Medulla oblongata (tissue), 1 donor: ENCODE data around the gene ABL1.

ENCODE experiments used
- DNase-seq: peaks from one replicate; pipeline ENCODE4 v3.0.0-alpha.2; 2015; ENCODE audit errors: extremely low spot score

The ABL1 gene

DNA sequence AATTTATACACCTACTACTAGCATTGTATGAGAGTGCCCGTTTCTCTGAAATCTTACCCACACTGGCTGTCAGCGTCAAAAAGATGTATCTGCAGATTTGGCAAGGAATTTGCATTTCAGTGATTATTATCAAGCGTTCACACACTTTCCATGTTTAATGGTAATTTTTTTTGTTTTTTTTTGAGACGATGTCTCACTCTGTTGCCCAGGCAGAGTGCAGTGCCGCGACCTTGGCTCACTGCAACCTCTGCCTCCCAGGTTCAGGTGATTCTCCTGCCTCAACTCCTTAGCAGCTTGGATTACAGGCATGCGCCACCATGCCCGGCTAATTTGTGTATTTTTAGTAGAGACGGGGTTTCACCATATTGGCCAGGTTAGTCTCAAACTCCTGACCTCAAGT is 14.3 kb downstream of the ABL1 start:
- no peak for DNase-seq

DNA sequence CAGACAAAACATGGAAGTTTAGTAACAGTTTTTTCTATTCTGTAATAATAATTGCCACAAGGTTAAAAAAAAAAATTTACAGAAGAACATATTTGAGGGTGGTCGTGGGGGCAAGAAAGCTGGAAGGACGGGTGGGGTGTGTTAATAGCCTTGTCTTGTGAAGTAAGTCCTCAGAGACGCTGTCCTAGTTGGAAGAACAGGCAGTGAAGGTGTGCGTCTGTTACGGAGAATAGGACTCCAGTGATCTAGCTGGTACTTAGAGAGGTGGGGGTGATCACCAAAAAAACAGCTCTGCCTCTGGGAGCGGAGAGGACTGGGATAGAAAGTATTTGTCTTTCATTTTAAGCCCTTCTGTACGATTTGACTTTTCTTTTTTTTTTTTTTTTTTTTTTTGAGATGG is 17.7 kb downstream of the ABL1 start:
- no peak for DNase-seq

DNA sequence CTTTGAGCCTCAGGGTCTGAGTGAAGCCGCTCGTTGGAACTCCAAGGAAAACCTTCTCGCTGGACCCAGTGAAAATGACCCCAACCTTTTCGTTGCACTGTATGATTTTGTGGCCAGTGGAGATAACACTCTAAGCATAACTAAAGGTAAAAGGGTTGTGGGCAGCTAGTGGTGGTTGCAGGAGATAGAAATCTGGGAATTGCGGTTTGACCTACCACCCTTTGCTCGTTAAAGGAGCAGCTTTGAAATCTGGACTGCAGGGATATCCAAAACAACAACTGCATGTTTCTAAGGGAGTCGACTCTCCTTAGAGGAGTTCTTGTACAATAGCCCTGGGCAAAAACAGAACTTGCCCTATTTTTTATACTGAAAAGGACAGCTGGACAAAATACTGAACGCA is 19.0 kb downstream of the ABL1 start:
- DNase-seq: no peak

DNA sequence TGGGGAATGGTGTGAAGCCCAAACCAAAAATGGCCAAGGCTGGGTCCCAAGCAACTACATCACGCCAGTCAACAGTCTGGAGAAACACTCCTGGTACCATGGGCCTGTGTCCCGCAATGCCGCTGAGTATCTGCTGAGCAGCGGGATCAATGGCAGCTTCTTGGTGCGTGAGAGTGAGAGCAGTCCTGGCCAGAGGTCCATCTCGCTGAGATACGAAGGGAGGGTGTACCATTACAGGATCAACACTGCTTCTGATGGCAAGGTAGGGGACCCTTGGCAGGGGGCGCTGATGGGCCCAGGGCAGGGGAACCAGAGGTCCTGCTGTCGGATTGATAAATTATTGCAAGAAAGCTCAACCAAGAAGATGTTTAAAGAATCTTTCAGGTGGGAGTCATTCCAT is 19.8 kb downstream of the ABL1 start:
- no peak for DNase-seq

DNA sequence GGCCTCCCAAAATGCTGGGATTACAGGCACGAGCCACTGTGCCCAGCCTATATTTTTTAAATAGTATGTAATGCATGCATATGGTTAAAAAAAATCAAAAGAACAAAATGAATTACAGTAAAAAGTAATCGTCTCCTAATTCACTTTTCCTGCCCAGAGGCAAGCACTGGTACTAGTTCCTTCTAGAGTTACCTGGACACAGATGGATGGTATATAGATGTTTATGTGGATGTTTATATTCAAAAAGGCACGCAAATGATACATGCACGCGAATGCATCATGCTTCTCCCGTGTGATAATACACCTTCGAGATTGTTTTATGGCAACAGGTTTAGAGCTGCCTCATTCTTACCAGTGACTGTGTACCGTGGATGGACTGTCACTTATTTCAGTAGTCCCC is 21.4 kb downstream of the ABL1 start:
- DNase-seq: no peak

DNA sequence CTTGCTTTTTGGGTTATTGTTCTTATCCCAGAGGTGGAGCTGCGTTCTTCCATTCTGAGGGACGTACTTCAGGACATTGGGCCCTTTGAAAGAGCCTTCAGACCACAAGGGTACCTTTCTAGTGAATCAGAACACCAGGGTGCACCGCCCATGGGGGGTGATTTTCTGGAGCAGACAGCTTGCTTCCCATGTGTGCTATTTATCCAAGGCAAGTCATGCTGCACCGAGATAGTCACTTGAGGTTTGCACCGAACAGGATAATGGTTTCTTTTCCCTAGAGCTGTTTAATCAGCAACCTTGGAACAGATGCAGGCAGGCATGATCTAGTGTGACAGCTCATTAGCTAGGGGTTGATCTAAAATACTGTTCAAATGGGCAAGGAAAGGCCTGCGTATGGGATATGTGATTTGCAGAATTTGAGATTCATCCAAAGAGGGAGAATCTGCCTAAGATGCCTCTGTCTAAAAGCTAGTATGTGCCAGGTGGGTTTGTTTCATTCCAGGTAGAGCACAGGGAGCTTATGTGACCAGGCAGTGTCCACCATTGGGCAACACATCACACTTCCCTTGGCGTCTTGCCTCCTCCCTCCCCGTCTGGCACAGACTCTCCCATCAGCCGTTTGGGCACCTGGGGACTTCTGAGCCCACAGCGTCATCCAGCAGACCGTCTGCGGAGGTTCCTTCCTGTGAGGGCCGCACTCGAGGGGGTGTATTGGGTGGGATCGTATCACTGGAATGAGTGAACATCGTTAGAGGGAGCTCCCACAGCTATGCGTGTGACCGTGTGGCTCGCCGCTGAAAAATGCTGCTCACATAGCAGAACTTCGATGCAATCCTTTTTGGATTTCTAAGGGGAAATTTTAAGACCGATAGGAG is 23.0 kb downstream of the ABL1 start:
- no peak for DNase-seq

DNA sequence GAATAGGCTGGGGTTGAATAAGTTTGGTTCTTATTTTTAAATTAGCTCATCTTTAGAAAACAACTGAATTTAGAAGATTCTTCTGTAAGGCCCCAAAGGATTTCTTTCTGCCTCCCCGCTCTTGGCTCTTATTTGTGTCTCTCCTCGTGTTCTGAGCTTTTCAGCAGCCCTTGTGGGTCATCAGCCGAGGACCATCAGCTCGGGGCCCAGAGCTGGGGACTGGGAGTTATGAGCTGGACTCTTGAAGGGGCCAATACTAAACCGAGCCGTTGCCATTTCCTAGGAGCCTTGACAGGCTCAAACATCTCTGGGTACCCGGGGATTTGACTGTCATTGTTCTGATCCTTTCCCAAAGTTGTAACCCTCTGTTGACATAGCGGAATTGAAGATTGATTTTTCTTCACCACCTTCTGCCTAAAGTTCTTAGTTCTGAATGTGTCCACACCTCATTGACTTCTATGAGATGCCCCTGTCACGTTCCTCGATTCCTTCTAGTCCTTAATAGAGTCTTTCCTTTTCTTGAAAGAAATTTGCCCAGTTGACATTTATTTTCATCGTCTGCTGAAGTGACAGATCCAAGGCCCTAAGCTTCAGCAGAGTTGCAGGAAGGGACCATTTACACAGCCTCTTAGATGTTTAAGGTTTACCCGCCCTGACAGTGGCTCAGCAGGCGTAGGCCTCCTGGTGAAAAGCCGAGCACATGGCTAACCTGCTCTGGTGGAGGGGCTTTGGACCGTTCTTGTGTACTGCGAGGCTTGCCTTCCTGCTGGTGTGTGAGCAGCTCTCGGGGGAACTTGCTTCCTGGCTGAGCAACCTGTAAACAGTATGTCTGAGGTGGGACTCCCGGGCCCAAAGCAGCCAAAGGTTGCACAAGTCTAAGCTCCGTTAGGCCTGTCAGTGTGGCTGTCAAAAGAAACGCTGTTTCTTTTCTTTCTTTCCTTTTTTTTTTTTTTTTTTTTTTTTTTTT is 24.0 kb downstream of the ABL1 start:
- no peak for DNase-seq

DNA sequence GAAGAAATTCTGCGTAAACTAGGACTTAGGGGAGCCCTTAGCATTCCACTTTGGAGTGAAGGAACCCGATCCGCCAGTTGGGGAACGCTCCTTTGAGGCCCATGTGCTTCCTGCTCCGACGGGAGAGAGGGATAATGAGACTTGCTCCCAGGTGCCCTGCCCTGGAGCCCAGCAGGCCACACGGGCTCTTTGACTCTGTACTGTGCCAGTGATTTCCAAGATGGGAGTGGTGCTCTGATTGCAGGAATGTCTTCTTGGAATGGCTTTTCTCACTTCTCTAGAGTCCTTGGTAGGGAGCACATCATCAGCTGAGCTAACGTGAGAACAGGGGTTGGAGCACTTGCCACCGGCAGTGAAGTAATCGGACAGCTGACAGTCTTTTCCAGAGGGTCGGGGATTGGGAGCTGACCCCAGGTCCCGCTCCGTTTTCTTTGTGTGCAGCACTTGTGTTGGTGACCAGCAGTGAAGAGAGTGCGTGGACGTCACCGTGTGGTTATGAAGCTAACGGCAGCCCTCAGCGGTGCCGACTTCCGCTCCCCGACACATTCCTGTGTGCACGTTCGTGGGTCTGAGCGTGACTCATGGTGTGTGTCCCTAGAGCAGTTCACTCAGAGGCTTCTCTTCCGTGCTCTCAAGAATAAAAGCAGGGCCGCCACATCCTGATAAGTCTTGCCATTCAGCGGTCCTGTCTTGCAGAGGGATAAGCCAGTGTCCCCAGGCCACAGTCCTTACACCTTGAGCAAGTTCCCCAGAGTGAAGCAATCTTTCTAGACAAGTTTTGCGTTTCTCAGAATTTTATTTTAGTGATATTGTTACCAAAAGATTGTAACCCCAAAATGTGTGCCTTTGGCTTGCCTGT is 25.6 kb downstream of the ABL1 start:
- DNase-seq: no peak

DNA sequence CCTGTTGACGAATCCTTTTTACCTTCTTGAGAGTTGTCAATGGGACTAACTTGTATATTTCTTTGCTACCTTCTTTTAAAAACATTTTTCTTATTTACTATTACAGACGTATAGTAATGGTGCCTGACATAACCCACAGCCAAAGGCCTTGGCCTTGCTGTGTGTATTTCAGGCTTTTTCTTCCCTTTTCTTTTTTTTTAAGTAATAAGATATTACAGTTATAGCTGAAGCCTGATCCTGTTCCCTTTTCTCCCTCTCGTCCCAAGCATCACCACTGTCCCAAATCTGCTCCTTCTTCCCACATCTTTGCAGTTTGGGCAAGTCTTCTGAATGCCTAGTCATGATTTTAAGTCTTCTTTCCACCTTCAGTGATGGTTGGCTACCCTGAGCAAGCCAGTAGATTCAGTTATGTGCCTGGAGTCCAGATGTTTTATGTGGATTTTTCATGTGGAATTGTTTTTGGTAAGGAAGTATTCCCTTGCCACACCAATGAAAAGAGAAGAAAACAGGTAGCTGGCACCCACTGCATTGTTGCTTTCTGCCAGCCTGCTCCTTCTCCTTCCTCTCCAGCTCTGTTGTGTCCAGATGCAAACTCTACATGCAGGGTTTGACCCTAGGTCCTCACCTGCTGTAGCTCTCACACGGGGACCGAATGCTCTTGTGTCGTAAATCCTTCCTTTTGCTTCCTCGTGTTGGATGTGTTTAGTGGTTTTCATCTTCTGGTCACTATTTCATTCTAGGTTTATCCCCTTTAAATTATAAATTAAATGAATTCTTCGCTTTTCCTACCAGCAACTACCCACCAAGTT is 26.5 kb downstream of the ABL1 start:
- DNase-seq: no peak

DNA sequence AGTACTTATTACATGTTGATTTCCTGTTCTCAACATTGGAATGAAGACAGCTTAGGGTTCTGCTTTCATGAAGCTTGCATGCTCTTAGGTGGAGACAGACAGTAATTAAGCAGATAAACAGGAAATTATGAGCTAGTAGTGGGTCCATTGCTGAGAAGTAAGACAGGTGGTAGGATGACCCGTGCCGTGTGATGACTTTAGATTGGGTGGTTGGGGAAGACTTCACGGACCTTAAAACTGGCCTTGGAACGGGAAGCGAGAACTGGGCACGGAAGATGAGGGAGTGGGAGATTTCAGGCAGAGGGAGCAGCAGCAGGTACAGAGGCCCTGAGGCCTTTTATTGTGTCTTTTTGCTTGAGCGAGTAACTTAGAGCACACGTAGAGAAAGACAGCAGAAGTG is 27.2 kb downstream of the ABL1 start:
- DNase-seq: no peak

DNA sequence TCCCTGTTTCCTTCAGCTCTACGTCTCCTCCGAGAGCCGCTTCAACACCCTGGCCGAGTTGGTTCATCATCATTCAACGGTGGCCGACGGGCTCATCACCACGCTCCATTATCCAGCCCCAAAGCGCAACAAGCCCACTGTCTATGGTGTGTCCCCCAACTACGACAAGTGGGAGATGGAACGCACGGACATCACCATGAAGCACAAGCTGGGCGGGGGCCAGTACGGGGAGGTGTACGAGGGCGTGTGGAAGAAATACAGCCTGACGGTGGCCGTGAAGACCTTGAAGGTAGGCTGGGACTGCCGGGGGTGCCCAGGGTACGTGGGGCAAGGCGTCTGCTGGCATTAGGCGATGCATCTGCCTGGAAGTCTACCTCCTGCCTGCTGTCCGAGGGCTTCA is 27.7 kb downstream of the ABL1 start:
- DNase-seq: no peak

DNA sequence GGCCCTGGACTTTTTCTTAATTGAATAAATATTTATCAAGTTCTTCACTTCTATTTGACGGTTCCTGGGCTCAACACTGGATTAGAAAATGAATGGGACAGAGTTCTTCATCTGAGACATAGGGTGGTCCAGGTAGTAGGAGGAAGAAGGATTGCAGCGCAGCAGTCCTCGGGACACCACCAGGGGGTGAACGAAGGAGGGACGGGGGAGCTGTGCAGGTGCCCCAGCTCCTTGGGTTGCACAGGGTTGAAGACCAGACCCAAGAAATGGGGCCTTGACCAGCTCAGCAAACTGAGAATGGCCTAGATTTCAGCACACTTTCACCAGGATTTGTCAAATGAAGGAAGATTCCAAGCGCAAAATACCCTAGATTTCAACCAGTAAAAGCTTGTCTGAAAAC is 29.5 kb downstream of the ABL1 start:
- no peak for DNase-seq

DNA sequence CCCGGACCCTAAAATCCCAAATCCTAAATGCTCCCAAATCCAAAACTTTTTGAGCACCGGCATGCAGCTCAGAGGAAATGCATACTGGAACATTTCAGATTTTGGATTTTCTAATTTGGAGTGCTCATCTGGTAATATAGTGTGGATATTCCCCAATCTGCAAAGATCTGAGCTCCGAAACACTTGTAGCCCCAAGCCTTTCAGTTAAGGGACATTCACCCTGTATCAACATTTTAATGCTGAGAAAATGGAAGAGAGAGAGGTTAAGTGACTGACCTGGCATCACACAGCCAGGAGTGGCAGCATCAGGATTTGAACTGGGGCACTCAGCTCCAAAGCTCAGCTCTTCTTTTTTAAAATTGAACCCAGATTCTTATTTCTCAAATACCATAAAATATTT is 30.9 kb downstream of the ABL1 start:
- DNase-seq: no peak

DNA sequence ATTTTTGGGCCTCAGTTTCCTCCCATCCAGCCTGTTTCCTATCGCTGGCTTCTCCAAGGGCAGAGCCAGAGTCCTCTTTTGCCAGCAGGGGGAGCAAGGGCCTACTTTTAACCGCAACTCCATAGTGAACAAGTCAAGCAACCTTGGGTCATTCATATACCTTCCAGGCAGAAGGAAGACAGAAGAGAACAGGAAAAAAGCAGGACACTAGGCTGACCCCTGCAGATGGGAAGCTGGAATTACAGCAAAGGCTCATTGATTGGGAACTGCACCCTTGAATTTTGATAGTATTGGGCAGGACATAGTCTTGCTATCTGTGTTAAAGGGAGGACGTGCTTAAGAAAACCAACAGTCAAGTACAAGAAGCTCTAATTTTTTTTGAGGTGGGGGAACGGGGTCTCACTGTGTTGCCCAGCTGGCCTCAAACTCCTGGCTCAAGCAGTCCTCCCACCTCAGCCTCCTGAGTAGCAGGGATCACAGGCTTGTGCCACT is 31.5 kb downstream of the ABL1 start:
- DNase-seq: peak; percentile 82

DNA sequence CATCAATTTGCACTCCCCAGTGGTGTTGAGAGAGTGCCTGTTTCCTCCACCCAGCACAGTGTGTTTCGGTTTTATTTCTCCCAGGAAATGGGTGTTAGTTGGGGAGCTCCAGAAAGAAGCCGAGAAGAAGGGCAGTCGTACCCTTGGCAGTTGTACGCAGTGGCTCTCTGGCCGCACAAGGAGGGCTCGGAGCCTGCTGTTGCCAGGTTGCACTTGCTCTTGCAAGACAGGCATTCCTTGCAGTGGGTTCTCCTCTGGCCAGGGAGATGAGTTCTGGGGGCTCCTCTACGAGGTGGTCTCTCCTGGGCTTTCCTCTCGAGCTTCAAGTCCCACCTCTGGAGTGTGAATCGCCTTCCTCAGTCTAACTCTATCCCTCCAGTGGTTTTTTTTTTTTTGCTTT is 32.5 kb downstream of the ABL1 start:
- peak; percentile 31 for DNase-seq

DNA sequence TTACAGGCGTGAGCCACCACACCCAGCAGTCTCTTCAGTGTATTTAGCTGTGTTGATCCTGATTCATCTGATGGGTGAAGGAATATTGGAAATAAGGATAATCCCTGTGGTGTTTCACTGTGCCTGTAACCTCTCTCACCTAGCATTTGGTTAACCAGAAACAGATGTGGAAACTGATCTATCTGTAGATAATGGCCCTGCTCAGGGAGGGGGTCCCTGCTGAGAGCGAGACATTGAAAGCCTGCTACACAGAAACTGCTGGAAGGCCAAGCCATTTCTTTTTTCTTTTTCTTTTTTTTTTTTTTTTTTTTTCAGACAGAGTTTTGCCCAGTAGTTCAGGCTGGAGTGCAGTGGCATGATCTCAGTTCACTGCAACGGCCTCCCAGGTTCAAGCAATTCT is 33.2 kb downstream of the ABL1 start:
- DNase-seq: no peak

DNA sequence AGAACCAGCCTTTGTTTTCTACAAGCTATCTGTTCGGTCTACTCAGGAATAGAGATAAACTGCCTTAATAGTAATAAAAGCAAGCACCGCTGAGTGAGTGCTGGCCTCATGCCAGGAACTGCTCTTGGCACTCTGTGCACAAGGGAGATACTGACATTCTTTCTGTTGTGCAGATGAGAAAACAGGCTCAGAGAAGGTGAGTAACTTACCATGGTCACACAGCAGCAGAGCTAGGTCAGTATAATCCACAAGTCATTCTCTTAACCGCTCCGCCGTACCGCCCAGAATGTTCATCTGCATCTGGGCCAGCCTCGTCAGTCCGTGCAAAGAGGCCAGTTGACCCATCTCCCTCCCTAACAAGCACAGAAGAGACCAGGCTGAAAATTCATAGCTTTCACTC is 34.2 kb downstream of the ABL1 start:
- no peak for DNase-seq

DNA sequence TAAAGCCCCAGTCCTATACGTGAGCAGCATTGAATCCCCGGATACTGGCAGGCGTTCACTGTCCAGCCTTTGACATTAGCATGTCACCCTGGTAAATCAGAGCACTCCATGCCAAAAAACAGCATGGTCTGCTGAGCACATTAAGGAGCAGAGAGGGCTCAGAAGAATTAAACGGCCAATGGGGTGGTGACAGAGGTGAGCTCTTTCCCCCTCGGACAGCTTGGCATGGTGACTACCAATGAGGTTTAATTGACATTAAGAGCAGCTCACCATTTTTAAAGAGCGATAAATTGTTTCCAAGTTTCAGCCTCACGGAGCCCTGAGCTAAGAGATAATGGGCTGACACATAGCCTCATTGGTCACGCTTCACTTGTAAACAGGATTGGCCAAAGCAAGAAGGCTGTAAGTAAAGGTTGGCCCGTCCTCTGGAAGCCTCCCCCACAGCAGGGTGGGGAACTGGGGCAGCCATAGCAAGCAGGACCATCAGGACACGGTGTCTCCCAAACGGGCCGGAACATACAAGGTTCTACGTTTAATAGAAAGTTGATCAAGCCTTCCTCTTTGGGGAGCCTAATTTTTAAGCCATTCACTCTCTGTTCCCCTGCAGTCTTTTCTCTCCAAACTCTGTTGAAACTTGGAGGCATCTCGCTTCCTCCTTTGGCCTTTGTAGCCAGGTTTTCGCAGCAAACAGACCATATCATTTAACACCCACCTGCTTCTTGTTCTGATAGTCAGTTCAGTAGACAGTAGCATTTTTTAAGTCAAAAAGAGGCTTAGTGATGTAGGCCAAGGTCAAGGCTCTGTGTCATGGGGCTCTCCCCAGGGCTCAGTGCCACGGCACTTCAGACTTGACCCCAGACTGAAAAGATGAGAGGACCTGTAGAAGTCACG is 35.7 kb downstream of the ABL1 start:
- DNase-seq: peak; percentile 60

DNA sequence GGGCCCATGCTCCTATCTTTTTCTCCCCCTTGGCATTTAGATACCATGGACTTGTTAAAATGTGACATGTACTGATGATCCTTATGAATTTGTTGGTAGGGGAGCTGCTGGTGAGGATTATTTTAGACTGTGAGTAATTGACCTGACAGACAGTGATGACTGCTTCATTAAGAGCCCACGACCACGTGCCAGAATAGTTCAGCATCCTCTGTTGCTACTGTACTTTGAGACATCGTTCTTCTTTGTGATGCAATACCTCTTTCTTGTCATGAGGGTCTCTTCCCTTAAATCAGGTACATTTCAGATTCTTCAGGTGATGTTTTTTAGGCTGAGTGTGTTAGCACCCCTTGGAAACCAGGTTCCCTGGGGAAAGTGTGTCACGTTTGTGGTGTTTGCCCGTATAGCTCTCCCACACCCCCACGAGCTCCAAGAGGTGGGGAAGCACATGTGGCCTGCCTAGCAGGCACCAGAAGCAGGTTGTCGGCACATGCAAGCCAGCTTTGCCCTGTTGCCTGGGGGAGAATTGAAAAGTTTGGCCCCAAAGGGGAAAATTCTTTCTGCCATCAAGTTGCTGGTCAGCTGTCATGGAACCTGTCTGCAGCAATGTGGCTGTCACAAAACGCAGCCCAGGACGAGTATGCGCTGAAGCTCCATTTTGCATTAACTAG is 36.5 kb downstream of the ABL1 start:
- no peak for DNase-seq
